GM10266 (cell line): ENCODE data around the gene AJUBA.
"Not testable (repeated sequence)": the region's sequence is repeated elsewhere in the genome, so short reads cannot be mapped to it uniquely, and the experiment has no call there.

Experiments used
- DNase-seq: peaks from one replicate; pipeline ENCODE4 v3.0.0; 2012; ENCODE audit errors: extremely low spot score
- TF ChIP-seq, protein P1 (sequence below): IDR thresholded peaks from 2 replicates; pipeline ENCODE4 v1.5.1; 2012; ENCODE audit warnings: mild to moderate bottlenecking, low read depth; ENCODE audit not compliant: control insufficient read depth, insufficient read depth; ENCODE audit errors: missing control alignments

AJUBA gene

DNA sequence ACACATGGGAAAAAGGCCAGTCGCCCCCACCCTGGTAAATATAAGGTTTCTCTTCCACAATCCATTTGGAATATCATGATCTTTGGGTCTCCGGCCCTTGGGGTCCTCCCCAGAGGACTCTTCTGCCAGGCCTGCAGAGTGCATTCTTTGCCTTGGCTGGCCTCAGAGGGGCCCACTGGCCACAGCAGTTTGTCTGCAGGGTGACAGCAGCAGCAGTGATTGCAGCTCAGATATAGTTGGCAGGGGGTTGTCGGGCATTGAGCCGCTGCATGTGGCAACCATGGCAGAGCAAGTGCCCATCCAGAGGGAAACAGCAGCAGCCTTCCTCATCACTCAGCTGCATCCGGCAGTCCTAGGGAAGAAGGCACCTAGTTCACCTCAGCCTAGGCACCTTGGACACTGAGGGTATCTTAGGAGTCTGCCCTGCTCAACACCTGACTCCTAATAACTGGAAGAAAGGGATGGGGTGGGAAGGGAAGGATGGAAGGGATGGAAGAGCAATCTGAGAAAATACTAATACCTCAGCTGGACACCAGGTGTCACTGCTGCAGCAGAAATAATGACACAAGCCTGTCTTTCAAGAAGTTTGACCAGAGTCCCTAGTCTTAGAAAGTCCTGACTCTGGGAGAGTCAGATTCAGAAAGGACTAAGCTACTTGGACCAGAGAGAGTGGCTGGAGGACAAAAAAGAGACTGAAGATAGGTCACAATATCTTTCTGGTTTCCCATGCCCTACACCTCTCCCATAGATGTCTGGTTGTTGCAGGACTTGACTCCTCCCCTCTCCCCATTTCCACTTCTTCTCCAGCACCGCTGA lies 8.9 kb downstream of the AJUBA start:
- TF ChIP-seq, protein P1, sequence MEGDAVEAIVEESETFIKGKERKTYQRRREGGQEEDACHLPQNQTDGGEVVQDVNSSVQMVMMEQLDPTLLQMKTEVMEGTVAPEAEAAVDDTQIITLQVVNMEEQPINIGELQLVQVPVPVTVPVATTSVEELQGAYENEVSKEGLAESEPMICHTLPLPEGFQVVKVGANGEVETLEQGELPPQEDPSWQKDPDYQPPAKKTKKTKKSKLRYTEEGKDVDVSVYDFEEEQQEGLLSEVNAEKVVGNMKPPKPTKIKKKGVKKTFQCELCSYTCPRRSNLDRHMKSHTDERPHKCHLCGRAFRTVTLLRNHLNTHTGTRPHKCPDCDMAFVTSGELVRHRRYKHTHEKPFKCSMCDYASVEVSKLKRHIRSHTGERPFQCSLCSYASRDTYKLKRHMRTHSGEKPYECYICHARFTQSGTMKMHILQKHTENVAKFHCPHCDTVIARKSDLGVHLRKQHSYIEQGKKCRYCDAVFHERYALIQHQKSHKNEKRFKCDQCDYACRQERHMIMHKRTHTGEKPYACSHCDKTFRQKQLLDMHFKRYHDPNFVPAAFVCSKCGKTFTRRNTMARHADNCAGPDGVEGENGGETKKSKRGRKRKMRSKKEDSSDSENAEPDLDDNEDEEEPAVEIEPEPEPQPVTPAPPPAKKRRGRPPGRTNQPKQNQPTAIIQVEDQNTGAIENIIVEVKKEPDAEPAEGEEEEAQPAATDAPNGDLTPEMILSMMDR, result peak; percentile 80
- DNase-seq, result peak; percentile 61

DNA sequence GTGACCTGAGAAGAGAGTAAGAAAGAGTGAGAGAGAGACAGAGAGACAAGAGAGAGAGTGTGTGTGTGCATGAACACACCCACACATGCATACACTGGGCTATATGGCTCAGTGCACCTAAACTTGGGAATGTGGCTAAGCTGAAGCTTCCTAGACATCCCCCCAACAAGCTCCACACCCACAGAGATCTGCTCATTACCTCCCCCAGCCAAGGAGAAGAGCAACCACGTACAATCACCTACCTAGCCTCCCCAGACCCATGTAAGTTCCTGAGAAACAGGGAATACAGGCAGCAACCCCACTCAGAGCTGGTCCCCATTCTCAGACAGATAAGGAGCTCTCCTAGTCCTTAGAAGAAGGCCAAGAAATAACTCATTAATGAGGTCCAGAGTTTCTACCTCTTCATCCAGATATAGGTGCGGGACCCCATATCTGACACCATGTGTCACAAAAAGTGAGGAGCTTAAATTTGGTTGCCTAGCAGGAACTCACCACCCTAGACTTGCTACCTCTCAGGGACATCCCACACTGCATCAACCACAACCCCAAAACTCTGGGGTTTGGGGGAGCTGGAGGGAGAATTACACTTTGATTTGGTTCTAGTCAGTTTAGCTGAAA lies 9.9 kb downstream of the AJUBA start:
- TF ChIP-seq, protein P1, result no peak
- DNase-seq, result no peak

DNA sequence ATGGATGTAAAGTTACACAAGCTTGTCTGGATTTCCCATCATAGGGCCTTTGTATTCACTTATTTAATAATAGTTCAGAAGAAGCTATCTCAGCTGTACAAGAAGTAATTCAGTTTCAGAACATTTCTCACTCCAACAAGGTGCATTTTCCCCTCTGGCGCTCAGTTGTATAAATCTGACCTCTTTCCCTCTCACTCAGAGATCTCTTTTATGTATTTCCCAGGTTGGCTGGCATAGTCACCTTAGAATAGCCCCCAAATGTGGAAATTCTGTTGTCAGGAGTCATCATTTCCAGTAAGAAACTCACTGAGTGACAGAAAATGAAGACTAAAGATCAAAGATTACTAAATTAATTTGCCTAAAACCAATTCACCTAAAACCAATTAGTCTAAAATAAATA lies 11.2 kb downstream of the AJUBA start:
- no peak for DNase-seq
- TF ChIP-seq, protein P1, result no peak

DNA sequence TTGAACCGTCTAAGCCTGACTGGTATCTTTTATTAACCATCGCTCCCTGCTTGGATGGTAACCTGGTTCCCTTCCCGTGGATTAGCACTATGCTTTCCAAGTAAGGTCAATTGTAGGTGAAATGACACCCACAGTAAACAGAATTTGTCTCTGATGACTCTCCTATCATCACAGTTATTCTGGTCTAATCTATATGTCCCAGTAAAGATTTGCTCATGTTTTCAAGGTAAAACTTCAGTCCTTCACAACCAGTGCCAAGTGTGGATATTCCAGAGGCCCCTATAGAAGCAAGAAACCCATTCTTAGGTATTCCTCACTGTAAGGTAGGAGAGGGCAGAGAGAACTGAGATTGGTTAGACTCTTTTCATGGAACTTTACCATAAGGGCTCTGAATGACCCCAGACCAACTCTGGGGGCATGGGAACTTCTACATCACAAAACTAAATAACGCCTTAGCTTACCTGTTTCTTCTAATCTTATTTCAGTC lies 15.5 kb downstream of the AJUBA start:
- DNase-seq, result no peak
- TF ChIP-seq, protein P1, result no peak

DNA sequence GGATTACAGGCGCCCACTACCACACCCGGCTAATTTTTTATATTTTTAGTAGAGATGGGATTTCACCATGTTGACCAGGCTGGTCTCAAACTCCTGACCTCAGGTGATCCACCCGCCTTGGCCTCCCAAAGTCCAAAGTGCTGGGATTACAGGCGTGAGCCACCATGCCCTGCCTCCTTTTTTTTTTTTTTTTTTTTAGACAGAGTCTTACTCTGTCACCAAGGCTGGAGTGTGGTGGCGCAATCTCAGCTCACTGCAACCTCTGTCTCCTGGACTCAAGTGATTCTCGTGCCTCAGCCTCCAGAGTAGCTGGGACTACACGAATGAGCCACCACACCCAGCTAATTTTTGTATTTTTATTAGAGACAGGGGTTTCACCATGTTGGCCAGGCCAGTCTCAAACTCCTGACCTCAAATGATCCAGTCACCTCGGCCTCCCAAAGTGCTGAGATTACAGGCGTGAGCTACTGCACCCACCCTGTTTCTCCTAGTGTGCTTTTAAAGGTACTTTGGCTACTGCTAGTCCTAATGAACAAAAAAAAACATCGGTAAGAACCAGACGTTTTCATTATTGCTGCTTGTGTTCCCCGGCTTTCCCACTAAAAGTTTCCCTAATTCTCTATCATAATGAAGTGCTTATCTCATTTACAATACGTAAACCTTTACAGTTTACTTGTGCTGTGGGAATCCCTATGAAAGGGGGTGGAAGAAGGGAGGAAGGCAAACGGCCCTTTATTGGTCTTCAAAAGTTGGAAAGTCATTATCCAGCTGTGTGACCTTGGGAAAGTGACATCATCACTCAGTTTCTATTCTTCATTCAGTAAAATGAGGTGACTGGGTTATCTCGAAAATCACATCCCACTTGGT lies 16.2 kb downstream of the AJUBA start:
- not testable (repeated sequence) for DNase-seq

DNA sequence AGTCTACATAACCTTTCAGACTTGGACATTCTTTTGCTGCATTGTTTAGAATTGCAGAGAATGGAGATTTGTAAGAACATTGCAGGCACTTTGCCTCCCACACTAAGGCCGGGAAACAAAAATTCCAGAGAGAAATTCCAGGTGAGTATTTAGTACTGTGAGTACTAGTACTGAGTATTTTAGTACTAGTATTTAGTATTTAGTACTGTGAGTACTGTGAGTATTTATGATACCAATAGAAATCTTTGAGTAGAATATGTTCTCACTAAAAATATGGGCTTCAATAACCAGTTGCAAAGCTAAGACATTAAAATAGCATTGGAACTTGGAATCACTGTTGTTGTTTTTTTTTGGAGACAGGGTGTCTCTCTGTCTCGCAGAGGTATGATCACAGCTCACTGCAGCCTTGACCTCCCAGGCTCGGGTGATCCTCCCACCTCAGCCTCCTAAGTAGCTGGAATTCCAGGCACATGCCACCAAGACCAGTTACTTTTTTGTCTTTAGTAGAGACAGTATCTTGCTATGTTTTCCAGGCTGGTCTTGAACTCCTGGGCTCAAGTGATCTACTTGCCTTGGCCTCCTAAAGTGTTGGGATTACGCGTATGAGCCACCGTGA lies 20.2 kb downstream of the AJUBA start:
- TF ChIP-seq, protein P1, result no peak
- DNase-seq, result no peak
